H1 (cell line): ENCODE data around the gene KIR2DL1.
"Not testable (repeated sequence)": the region's sequence is repeated elsewhere in the genome, so short reads cannot be mapped to it uniquely, and the experiment has no call there.

Experiments
- CHD1 ChIP-seq: IDR thresholded peaks from 2 replicates; pipeline ENCODE4 v1.6.1; 2012; ENCODE audit warnings: low read depth, low read length, improper control_type of control experiment
- HDAC6 ChIP-seq: IDR thresholded peaks from one replicate; pipeline ENCODE4 v1.7.1; 2012; ENCODE audit warnings: low read depth, mild to moderate bottlenecking, inconsistent platforms, low read length, moderate library complexity
- ZNF274 ChIP-seq: IDR thresholded peaks from 2 replicates; pipeline ENCODE4 v1.7.0; 2012; ENCODE audit warnings: low read length, borderline replicate concordance; ENCODE audit errors: extremely low read depth
- TF ChIP-seq, protein P1 (sequence below), 3 experiments: IDR thresholded peaks; 1 replicate in 2 of 3; 2 replicates in 1 of 3; pipeline versions ENCODE4 v1.5.1 to v1.6.1; 2011; ENCODE audit warnings: low read length in 3 of 3, mild to moderate bottlenecking in 3 of 3, inconsistent platforms in 2 of 3, low read depth in 1 of 3, moderate library complexity in 1 of 3; ENCODE audit not compliant: insufficient read depth in 1 of 3; ENCODE audit errors: control extremely low read depth in 1 of 3

DNA sequence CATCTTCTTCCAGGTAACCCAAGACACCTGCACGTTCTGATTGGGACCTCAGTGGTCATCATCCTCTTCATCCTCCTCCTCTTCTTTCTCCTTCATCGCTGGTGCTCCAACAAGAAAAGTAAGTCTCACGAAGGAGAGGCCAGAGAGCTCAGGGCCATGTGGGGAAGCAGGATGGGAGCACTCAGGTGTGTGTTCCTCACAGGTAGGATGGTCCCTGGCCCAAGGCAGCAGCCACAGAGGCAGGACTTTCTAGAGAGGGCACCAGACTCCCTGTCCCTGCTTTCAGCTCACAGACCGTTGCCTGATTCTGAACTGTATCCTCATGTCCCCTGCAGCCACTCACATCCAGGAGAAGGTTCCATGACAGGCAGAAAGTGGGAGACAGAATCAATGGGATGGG, 3.1 kb upstream of the KIR2DL1 start:
- TF ChIP-seq, protein P1, sequence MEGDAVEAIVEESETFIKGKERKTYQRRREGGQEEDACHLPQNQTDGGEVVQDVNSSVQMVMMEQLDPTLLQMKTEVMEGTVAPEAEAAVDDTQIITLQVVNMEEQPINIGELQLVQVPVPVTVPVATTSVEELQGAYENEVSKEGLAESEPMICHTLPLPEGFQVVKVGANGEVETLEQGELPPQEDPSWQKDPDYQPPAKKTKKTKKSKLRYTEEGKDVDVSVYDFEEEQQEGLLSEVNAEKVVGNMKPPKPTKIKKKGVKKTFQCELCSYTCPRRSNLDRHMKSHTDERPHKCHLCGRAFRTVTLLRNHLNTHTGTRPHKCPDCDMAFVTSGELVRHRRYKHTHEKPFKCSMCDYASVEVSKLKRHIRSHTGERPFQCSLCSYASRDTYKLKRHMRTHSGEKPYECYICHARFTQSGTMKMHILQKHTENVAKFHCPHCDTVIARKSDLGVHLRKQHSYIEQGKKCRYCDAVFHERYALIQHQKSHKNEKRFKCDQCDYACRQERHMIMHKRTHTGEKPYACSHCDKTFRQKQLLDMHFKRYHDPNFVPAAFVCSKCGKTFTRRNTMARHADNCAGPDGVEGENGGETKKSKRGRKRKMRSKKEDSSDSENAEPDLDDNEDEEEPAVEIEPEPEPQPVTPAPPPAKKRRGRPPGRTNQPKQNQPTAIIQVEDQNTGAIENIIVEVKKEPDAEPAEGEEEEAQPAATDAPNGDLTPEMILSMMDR (IDR thresholded peaks at IDR 0.05; ENCODE audit: control extremely low read depth in 1 of 3, insufficient read depth in 1 of 3, low read depth in 1 of 3, low read length in 3 of 3), result not testable (repeated sequence)
- not testable (repeated sequence) for TF ChIP-seq CHD1, ZNF274, HDAC6
